ENCODE measurements around the gene MTCH2.
A peak's percentile ranks its signal among the peaks of the same experiment; 100 is the strongest.
"Not testable (repeated sequence)": the region's sequence is repeated elsewhere in the genome, so short reads cannot be mapped to it uniquely, and the experiment has no call there.

Gene MTCH2

GRCh38 chr11:47642099-47642855, at the start of gene MTCH2:
Gene MTCH2, minus strand, starts transcription at chr11:47642559. Its CDS starts 94 bp downstream, at chr11:47642465.
- peak; percentile 98 for DNase-seq (ENCODE audit: low read depth)

GRCh38 chr11:47691979-47692378, 49.6 kb upstream of the MTCH2 start:
- DNase-seq (ENCODE audit: low read depth), result no peak

GRCh38 chr11:47689480-47689879, 47.1 kb upstream of the MTCH2 start:
- DNase-seq (ENCODE audit: low read depth), result no peak

GRCh38 chr11:47688991-47689390, 46.6 kb upstream of the MTCH2 start:
- DNase-seq (ENCODE audit: low read depth), result no peak

- DNase-seq (ENCODE audit: low read depth), result no peak
These were observed 45.8 kb upstream of the MTCH2 start for GRCh38 chr11:47688111-47688510.

- DNase-seq (ENCODE audit: low read depth), result not testable (repeated sequence)
These were observed 44.3 kb upstream of the MTCH2 start for GRCh38 chr11:47686704-47687103.

- DNase-seq (ENCODE audit: low read depth), result no peak
These were observed 43.8 kb upstream of the MTCH2 start for GRCh38 chr11:47686151-47686550.

DNA sequence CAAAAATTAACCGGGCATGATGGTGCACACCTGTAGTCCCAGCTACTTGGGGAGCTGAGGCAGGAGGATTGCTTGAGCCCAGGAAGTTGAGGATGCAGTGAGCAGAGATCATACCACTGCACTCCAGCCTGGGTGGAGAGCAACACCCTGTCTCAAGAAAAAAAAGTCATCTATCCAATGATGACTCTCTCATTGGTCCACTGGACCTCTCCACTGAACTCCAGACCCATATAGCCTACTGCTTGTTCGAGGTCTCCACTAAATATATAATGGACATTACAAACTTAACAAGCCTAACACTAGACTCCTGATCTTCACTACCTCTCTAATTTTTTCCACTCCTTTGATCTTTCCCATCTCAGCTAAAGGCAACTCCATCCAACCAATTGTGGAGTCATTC, 33.5 kb upstream of the MTCH2 start:
- no peak for DNase-seq (ENCODE audit: low read depth)

DNA sequence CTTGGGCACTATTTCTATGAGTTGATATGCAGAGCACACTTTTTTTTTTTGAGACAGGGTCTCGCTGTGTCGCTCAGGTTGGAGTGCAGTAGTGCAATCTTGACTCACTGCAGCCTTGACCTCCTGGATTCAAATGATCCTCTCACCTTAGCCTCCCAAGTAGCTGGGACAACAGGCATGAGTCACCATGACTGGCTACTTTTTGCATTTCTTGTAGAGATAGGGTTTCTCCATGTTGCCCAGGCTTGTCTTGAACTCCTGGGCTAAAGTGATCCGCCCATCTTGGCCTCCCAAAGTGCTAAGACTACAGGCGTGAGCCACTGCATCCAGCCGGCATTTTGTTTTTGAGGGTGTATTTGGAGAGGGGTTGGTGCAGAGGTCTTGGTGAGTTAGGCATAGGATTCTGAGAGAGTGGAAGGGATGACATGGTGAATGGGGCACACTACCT, 29.9 kb upstream of the MTCH2 start:
- peak; percentile 46 for DNase-seq (ENCODE audit: low read depth)

DNA sequence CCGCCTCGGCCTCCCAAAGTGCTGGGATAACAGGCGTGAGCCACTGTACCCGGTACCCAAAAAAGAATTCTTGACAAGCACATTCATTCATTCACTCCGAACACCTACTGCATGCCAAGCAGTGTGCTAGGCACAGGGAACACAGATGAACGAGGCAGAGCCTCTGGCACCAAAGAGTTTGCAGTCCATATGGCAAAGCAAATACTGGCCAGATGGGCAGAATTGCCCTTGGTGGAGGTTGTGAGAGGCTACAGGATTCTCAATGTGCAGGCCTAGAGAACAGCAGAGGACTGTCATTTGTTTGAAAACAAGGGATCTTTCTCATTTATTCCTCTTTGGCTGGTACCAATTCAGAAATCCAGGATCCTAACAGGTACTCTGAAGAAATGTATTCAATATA, 27.5 kb upstream of the MTCH2 start:
- DNase-seq (ENCODE audit: low read depth), result no peak

DNA sequence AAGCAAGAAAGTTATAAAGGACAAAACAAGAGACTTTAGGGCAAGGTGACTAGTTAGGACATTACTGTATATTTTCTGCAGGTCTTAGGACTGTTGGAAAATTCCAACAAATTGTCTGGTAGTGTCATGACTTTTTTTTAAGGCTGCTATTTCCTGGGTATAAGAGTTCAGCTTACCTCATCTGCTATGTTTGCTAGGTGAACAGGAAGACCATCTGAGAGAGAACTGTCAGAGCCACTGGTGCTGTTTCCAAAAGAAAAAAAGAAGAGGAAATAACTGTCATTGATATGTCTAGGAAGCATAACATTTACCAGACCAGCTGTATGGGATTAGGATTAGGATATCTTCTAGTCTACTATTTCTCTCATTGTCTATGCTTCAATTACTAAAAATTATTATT, 26.3 kb upstream of the MTCH2 start:
- no peak for DNase-seq (ENCODE audit: low read depth)

- DNase-seq (ENCODE audit: low read depth), result no peak
These were observed 25.2 kb upstream of the MTCH2 start for GRCh38 chr11:47667555-47667954.

GRCh38 chr11:47667135-47667534, 24.8 kb upstream of the MTCH2 start:
- no peak for DNase-seq (ENCODE audit: low read depth)

GRCh38 chr11:47664936-47665335, 22.6 kb upstream of the MTCH2 start:
- not testable (repeated sequence) for DNase-seq (ENCODE audit: low read depth)

GRCh38 chr11:47661245-47661644, 18.9 kb upstream of the MTCH2 start:
- no peak for DNase-seq (ENCODE audit: low read depth)

- DNase-seq (ENCODE audit: low read depth), result no peak
These were observed 16.9 kb upstream of the MTCH2 start for GRCh38 chr11:47659276-47659675.

DNA sequence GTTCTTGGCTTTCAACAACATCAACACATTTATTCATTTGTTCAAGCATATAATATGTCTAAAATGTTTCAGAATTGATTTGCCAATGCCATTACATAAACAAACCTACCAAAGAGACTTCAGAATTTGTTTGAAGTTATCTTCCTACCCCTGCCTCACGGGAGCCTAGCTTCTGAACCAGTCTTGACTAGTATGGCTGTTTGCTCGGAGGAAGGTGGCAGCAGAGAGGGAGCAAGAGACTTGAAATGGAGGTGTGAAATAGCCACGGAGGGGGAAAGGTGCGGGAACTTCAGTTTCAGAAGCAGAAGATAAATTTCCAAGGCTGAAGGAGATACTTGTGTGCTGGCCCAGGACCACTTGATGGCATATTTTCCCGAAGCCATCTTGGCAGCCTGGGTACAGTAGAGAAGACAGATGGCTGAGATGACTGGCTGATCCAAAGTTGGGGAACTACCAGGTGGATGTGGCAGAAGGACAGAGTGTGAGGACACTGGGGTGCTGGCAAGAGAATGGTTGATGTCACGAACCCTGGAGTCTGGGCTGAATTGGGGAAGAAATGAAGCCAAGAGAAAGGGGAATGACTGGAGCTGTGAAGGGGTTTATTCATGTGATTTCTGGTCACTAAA, 14.0 kb upstream of the MTCH2 start:
- no peak for DNase-seq (ENCODE audit: low read depth)

DNA sequence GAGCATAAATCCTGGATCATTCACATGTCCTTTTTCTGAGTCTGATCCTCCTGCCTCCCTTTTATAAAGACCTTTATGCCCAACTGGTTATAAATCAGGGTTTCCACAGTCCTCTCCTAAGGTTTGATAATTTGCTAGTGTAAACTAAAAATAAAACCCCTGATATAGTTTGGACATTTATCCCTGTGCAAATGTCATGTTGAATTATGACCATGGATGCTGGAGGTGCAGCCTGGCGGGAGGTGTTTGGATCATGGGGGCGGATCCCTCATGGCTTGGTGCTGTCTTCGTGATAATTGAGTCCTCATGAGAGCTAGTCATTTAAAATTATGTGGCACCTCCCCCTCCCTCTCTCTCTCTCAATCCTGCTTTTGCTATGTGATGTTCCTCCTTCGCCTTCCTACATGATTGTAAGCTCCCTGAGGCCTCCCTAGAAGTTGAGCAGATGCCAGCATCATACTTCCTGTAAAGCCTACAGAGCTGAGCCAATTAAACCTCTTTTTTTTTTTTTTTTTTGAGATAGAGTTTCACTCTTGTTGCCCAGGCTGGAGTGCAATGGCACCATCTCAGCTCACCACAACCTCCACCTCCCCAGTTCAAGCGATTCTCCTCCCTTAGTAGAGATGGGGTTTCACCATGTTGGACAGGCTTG, 9.6 kb upstream of the MTCH2 start:
- no peak for DNase-seq (ENCODE audit: low read depth)

DNA sequence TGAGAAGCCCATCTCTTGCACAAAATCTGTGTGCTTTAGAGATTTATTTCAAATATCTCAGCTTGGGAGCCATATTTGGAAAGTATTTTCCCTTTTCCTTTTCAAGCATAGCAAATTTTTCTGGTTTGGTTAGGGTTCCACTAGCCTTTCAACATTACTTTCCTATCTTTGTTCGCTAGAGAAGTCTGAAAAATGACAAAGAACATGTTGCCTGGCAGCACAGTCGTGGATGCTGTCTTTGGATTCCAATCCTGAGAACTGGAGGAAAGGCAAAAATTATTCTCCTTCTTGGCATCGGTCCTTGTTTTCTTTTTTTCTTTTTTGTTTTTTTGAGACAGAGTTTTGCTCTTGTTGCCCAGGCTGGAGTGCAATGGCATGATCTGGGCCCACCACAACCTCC, 6.9 kb upstream of the MTCH2 start:
- DNase-seq (ENCODE audit: low read depth), result no peak

DNA sequence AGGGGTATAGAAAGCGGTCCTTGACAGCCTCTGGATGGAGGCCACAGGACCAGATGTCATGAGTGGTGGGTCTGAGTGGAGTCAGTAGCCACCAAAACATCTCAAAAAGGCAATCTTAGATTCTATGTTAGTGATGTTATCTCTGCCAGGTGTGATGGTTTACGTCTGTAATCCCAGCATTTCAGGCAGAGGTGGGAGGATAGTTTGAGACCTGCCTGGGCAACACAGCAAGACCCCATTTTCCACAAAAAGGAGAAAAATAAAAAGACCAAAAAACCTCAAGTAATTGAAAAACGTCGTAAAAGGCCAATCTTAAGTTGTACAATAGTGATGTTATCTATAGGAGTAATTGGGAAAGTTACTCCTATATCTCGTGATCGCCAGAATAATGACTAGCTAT, 3.7 kb upstream of the MTCH2 start:
- no peak for DNase-seq (ENCODE audit: low read depth)

- no peak for DNase-seq (ENCODE audit: low read depth)
These were observed 3.1 kb upstream of the MTCH2 start for GRCh38 chr11:47645500-47645899.

- DNase-seq (ENCODE audit: low read depth), result no peak
These were observed 710 bp downstream of the MTCH2 start for GRCh38 chr11:47641600-47642098.

DNA sequence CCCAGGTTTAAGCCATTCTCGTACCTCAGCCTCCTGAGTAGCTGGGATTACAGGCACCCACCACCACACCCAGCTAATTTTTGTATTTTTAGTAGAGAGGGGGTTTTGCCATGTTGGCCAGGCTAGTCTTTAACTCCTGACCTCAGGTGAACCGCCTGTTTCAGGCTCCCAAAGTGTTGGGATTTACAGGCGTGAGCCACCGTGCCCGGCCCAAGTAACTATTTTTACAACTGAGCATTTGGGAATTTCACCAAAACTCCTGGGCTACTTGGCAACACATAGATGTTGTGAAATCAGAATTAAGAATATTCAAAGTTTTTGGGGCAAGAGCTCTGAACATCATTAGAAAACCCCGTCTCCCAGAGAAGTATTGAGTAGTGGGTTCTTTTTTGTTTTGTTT, 1.9 kb downstream of the MTCH2 start:
- DNase-seq (ENCODE audit: low read depth), result not testable (repeated sequence)
